NB4 (cell line): ENCODE measurements around the gene TNFAIP2.
A peak's percentile ranks its signal among the peaks of the same experiment; 100 is the strongest.
"Not testable (repeated sequence)": the region's sequence is repeated elsewhere in the genome, so short reads cannot be mapped to it uniquely, and the experiment has no call there.

Experiments used
- DNase-seq: peaks from one replicate; pipeline ENCODE4 v3.0.0; 2010; ENCODE audit warnings: low read depth
- H3K4me3 ChIP-seq: one replicate; pipeline ENCODE4 v1.5.1; 2011; ENCODE audit warnings: mild to moderate bottlenecking, low read depth, low read length, moderate library complexity
- CTCF ChIP-seq: IDR thresholded peaks from one replicate; pipeline ENCODE4 v1.5.1; 2012; ENCODE audit warnings: low read depth, low read length
- MAX ChIP-seq: IDR thresholded peaks from 2 replicates; pipeline ENCODE4 v1.6.1; 2011; ENCODE audit warnings: low read depth, low read length
- MYC ChIP-seq: IDR thresholded peaks from 2 replicates; pipeline ENCODE4 v1.6.1; 2011; ENCODE audit warnings: low read depth, low read length
- POLR2A ChIP-seq: IDR thresholded peaks from 2 replicates; pipeline ENCODE4 v1.6.1; 2011; ENCODE audit warnings: mild to moderate bottlenecking; ENCODE audit not compliant: insufficient read length; ENCODE audit errors: extremely low read depth

The TNFAIP2 gene

GRCh38 chr14:103113774-103114173, 9.5 kb upstream of the TNFAIP2 start:
- TF ChIP-seq CTCF (no peak), POLR2A (no peak), MAX (no peak), MYC (no peak)
- DNase-seq = no peak
- H3K4me3 ChIP-seq = no peak overlapping the region

- not testable (repeated sequence) for H3K4me3 ChIP-seq, DNase-seq
These were observed 8.1 kb upstream of the TNFAIP2 start for GRCh38 chr14:103115086-103115679.

- no peak for DNase-seq
- no peak for TF ChIP-seq MAX
- TF ChIP-seq MYC = no peak
- no peak for TF ChIP-seq POLR2A
- TF ChIP-seq CTCF = no peak
- no peak overlapping the region for H3K4me3 ChIP-seq
These were observed 7.3 kb upstream of the TNFAIP2 start for GRCh38 chr14:103115845-103116572.

GRCh38 chr14:103116636-103117035, 6.6 kb upstream of the TNFAIP2 start:
- DNase-seq = no peak
- TF ChIP-seq MAX = no peak
- TF ChIP-seq POLR2A = no peak
- no peak for TF ChIP-seq MYC
- no peak for TF ChIP-seq CTCF
- H3K4me3 ChIP-seq = no peak overlapping the region

- not testable (repeated sequence) for H3K4me3 ChIP-seq, DNase-seq
These were observed 5.8 kb upstream of the TNFAIP2 start for GRCh38 chr14:103117499-103117898.

- peak; percentile 65 for DNase-seq
- no peak for TF ChIP-seq MYC
- peak; percentile 66 for TF ChIP-seq MAX
- no peak for TF ChIP-seq POLR2A
- no peak overlapping the region for H3K4me3 ChIP-seq
These were observed 5.1 kb upstream of the TNFAIP2 start for GRCh38 chr14:103118018-103118662.

- TF ChIP-seq POLR2A (no peak), CTCF (no peak), MAX (peak; percentile 55), MYC (no peak)
- no peak overlapping the region for H3K4me3 ChIP-seq
These were observed 4.4 kb upstream of the TNFAIP2 start for GRCh38 chr14:103118663-103119404.

GRCh38 chr14:103119527-103119926, 3.7 kb upstream of the TNFAIP2 start:
- DNase-seq = not testable (repeated sequence)

More at GRCh38 chr14:103118663-103119404, 4.4 kb upstream of the TNFAIP2 start:
- peak; percentile 86 for DNase-seq

More at GRCh38 chr14:103119527-103119926, 3.7 kb upstream of the TNFAIP2 start:
- not testable (repeated sequence) for H3K4me3 ChIP-seq
